ENCODE data around the gene SORBS2.

Gene SORBS2

DNA sequence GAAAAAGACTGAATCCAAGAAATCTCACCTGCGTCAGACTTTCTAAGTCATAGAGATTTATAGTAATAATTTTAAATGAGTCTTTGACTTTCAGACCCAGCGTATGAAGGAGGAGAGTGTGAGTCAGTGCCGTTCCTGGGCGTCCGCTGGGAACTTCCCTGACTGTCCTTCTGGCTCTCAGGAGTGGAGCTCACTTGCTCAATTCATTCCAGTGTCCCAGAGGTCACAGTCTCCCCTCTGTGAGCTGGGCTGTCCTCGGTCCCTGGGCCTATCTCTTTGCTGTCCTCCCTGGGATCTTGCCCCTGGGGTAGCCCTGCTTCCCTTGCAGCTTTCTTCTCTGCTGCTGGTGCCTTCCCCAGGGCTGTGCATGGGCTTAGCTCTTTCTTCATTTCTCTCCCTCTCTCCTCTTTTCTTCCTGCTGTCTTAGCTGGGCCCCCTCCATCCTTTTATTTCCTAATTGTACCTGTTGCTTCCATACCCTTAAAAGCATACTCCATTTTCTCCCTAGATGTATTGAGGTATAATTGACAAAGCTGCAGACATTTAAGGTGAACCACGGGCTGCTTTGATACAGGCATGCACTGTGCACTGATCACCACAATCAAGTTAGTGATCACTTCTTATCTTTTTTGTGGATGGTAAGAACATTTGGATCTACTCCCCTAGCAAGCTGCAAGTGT, 11.6 kb downstream of the SORBS2 start:
- DNase-seq = no peak

GRCh38 chr4:185799442-185799841, 12.6 kb downstream of the SORBS2 start:
- DNase-seq = no peak

DNA sequence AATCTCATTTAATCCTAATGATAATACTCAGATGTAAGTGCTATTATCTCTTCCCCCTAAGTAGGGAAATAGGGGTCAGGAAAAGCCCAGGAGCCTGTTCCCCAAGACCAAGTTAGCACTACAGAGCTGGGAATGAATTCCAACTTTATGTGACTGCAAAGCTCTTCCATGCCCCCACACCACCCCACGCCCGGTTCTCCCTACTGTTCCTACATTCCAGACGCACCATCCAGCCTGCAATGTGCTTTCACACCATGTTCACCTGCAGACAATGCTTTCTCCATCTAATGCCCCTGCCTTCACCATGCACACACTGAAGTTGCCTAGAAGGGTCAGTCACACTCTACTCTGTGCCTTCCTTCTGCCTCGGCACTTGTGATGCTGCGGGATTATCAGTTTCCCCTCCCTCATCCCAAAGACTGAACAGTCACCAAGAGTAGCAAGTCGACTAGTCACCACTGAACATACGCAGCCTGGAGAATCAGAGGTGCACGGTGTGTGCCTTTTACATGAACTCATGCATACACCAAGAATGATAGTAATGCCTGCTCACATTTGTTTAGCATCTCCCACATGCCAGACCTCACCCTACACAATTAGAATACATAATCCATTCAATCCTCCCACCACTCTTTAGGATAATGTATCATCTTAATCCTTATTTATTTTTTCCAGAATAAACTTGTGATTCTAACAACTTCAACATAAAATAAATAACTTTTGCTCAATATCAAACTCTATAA, 14.2 kb downstream of the SORBS2 start:
- no peak for DNase-seq

- DNase-seq = no peak
These were observed 15.0 kb downstream of the SORBS2 start for GRCh38 chr4:185797018-185797417.

GRCh38 chr4:185796176-185796575, 15.8 kb downstream of the SORBS2 start:
- no peak for DNase-seq

DNA sequence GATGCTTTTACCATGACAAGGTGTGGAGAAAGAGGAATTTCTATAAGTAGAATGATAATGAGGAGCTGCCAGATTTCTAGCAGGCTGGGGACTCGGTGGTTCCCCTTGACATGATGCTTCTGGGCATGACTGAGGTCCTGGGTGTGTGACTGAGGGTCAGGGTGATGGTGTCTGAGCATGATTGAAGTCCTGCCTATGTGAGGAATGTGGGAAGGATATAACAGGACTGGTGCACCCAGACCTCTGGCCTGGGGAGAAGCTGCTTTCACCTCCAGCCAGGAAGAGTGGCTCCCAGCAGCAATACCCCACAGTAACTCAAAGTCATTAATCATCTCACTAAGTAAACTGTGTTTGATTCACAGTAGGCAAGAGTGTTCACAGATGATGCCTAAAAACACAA, 17.4 kb downstream of the SORBS2 start:
- DNase-seq = no peak

DNA sequence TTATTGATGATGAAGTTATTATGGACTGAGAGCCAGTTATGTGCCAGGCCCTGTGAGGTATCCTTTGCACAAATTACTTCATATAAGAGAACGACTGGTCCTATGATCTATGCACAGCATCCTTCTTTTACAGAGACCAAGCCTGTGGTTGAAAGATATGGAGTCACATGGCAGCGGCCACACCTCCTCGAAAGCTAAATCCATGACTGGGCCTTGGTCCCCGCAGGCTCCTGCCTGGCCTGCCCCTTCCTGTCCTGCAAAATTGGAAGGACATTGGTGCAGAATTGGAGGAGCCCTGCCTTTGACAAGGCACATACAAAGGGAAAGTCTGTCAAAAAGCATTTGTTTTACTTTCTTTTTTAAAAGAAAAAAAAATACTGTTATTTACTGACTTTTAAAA, 18.3 kb downstream of the SORBS2 start:
- DNase-seq = no peak

GRCh38 chr4:185793116-185793485, 18.9 kb downstream of the SORBS2 start:
- no peak for DNase-seq

- no peak for DNase-seq
These were observed 19.4 kb downstream of the SORBS2 start for GRCh38 chr4:185792384-185793115.

DNA sequence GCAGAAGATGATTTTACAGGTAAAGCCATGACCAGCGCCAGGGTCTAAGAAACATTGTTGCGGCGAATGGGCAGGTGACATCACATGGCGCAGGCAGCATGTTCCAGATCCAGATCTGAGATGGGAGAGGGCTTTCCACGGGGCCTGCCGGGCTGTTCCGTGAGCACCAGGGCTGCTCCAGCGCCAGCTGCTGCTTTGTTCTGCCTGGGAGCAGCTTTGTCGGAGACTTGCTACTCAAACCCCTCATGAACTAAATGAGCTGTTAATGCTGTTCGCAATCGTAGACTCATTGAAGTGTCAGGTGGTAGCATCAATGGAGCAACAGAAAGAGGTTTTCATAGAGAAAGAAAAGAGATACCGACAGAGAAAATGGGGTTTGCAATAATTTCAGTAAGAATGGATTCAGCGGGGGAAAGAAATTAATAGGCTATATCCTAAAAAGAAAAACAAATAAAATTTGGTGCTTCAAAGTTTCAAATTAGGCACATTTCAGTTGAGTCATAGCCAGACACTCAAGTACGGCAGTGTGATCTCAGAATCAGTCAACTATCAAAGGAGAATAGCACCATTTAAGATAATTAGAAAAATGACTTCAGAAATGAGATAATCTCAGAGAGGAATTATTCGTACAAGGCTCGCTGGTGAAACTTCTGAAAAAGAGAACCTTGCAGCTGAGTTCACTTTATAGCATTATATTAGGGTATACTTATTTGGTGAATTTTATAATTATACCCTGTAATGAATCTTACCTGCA, 23.9 kb downstream of the SORBS2 start:
- no peak for DNase-seq

GRCh38 chr4:185786422-185786821, 25.6 kb downstream of the SORBS2 start:
- no peak for DNase-seq

DNA sequence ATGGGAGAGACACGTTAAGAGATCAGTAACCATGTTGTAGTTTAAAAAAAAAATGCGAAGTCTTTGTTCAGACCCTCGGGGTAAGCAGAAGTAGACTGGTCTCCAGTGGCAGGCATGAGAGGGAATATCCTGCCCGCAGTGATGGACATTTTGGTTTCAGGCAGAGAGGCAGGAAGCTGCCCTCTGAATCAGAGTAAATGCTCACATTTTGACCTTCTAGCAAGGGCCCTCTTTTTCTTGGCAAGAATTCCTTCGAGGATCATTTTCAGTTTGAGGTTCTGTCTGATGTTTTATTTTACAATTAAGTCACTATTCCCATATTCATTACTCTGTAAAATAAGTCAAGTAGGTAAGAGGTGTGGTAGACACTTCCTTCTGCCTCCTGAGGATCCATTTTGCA, 28.4 kb downstream of the SORBS2 start:
- DNase-seq = no peak

- no peak for DNase-seq
These were observed 29.5 kb downstream of the SORBS2 start for GRCh38 chr4:185782523-185782922.

DNA sequence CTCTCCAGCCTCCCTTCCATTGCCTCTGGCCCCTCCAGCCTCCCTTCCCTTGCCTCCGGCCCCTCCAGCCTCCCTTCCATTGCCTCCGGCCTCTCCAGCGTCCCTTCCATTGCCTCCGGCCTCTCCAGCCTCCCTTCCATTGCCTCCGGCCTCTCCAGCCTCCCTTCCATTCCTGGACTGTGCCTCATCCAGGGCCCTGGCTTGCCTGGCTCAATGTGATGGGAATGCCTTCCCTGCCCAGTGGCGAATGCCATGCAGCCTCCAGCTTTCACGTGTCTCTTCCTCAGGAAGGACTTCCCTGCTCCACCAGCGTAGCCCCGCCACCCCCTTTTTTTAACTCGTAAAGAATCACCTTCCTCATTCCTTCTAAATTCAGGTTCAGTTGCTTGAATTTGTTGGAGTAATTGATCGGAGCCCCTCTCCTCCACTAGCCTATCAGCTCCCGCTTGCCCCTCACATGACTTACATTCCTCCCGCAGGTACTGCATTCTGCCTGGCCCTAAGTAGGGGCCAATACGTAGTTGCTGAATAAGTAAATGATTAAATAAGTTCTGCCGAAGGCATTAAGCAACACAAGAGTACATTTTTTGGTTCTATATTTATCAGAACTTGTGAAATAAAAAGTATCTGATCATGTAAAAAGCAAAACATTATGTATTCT, 30.3 kb downstream of the SORBS2 start:
- DNase-seq = no peak

- DNase-seq = no peak
These were observed 31.5 kb downstream of the SORBS2 start for GRCh38 chr4:185780472-185780871.

DNA sequence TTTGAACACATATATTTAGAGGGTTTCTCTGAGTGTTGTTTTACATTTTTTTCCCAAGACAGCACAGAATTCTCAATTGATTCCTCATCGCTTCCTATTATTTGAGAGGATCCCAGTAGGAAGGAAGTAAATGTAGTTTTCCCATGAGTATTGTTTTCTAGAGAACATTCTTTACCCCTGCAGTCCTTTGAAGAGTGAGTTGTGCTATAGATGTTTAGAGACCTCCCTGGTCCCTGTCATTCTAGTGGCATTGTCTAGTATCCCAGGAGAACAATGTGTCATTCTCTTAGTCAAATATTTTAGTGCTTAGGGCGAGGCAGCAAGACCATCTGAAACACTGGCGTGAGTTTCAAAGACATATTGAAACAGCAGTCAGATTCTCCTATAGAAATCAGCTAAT, 32.5 kb downstream of the SORBS2 start:
- DNase-seq = no peak

- no peak for DNase-seq
These were observed 33.7 kb downstream of the SORBS2 start for GRCh38 chr4:185778307-185778706.

- no peak for DNase-seq
These were observed 36.0 kb downstream of the SORBS2 start for GRCh38 chr4:185775792-185776555.

- no peak for DNase-seq
These were observed 36.9 kb downstream of the SORBS2 start for GRCh38 chr4:185774845-185775680.

DNA sequence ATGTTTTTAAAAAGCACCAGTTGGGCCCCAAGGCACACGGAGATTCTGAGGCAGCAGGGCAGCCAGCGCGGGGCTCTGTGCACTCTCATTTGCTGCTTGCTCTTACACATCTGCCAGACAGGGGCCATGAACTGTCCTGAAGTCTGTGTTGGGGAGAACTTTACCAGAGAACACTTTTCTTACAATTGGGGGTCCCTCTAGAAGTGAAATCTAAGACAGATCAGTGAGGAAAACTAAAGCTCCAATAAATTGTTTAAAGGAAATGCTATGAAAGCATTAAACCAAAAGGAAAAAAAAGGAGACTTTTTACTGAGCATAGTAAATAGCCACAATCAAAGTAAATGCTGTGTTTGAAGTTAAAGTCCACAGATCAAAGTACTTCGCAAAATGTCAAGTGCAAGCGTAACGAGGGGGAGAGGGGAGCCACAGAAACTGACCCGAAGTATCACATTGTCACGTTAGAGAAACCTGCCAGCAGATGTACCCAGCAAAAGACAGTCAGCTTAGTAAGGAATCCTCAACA, 37.8 kb downstream of the SORBS2 start:
- no peak for DNase-seq

DNA sequence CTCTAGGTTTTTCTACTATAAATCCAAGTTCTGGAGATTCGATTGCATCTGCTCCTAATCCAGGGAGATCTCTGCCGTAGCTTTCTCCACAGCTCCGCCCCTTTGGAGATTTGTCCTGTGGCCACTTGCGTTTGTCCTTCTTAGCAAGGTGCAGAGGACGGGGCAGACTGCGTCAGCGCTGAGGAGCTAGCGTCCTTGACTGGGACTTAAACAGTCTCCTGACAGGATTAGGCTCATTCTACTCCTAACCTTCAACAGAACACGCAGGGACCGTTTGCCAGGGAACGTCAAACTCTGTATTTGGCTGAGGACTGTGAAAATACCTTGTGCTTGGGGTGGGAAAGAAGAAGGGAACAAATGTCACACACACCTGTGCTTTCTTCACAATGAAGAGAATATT, 38.6 kb downstream of the SORBS2 start:
- DNase-seq = no peak

All from stimulated activated CD8-positive, alpha-beta memory T cell treated with anti-CD3 and anti-CD28 coated beads, Interleukin-4, amount 100 ng/mL, for 48 hours (primary cell).